Activated CD8-positive, alpha-beta memory T cell treated with anti-CD3 and anti-CD28 coated beads for 4 hours (primary cell): ENCODE results near the gene VPS25.
A peak's percentile ranks its signal among the peaks of the same experiment; 100 is the strongest.
"Not testable (repeated sequence)": the region's sequence is repeated elsewhere in the genome, so short reads cannot be mapped to it uniquely, and the experiment has no call there.

Experiments used
- DNase-seq, 2 donors: peaks; one replicate each; pipeline ENCODE4 v3.0.0-alpha.2; 2020; ENCODE audit warnings: low read depth in 2 of 2

Gene VPS25

DNA sequence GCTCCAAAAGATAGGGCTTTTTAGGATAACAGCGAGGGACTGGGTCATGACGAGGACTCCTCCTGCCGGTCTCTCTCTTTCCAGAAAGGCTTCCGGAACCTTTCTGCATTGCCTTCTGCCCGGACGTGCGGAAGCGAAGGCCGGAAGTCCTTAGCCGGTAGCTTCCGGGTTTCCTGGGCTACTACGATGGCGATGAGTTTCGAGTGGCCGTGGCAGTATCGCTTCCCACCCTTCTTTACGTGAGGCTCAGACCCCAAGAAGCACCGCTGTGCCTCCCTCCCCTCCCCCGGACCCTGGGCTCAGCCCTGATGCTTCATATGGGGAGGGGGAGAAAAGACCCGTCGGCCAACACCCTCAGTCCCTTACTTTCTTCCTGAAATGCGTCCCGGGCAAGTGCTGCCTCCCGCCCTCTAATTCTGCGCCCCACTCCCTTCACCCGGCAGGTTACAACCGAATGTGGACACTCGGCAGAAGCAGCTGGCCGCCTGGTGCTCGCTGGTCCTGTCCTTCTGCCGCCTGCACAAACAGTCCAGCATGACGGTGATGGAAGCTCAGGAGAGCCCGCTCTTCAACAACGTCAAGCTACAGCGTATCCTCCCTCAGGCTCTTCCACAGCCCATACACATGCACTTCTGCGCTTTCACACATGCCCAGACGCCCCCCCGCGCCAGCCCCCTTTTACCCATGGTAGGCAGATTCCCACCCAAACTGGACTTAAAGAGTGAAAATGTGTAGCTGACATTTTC lies at the start of gene VPS25:
TSS of gene VPS25 (plus strand) at position 160 of the 746 bp plus-strand sequence. CDS start at position 187, 27 bp downstream.
- peak; percentile 60 to 61 for DNase-seq

- DNase-seq: no peak
Observed at GRCh38 chr17:42723636-42724035, 49.6 kb upstream of the VPS25 start.

GRCh38 chr17:42725143-42725542 lies 48.1 kb upstream of the VPS25 start:
- no peak for DNase-seq

DNA sequence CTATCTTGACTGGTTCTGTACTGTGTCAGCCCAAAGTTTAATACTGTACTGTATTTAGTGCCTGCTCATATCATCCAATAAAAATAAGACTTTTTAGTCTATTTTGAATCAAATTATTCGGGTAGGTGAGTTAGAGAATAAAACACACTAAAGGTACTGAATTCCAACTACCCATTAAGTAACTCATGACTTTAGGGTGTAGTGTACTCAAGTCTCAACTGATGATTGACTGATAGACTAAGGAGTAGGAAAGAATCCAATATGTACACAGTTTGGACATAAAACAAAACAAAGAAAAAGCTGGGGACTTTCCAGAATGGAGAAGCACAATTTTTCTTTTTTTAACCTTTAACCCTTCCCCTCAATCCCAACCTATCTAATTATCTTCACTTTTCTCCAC lies 32.5 kb upstream of the VPS25 start:
- DNase-seq: no peak

GRCh38 chr17:42742916-42743315 lies 30.3 kb upstream of the VPS25 start:
- not testable (repeated sequence) for DNase-seq

DNA sequence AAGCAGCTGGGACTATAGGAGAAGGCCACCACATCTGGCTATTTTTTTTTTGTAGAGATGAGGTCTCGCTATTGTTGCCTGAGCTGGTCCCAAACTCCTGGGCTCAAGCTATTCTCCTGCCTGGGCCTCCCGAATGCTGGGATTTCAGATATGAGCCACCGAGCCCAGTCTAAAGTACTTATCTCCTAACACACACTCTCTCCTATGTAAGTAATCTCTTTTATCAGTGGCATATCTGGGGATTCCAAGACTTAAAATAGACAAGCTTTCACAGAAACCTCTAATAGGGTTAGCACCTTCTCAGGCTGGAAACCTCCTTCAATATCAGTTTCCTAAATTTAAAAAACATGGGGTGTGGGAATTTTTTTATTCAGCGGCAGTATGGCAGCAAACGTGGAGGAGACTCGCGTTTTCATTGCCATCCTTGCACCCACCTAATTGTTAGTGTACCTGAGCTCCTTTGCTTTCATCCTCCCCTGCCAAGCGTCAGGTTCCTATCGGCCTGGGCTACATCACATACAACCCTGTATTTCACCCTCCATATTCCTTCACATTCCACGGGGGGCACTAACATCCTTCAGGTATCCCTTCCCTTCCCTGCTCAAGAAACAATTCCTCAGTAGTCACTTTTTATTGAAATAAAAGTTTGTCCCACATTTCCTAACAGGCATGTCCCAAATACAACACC lies 29.5 kb upstream of the VPS25 start:
- no peak for DNase-seq

- peak; percentile 42 for DNase-seq
Observed at GRCh38 chr17:42744283-42744805, 28.9 kb upstream of the VPS25 start.

- peak; percentile 81 to 82 for DNase-seq
Observed at GRCh38 chr17:42744806-42745617, 28.2 kb upstream of the VPS25 start, which contains the start of gene EZH1. EZH1 (minus strand) TSS chr17:42745040; CDS start chr17:42728941, 16,099 bp downstream.

DNA sequence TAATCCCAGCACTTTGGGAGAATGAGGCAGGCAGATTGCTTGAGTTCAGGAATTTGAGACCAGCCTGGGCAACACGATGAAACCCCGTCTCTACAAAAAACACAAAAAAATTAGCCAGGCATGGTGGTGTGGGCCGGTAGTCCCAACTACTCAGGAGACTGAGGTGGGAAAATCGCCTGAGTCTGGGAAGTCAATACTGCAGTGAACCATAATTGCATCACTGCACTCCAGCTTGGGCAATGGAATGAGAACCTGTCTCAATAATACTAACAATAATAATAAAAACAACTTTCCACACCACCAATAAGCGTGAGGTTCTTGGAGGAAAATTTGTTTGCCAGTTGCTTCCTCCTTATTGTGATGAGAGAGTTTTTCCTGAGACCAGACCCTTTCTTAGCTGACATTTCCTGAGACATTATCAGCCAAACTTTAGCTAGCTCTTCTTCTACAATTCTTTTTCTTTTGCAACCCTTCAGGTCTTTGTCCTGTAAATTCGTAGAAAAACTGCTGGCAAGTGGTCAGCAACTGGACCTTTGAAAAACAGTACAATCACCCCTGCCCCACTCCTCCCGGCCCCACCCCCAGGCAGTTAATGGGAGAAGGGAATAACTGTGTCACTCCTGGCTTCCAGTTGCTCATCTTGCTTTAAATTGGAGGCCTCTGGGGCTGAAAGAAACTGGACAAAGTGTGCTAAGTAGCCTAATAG lies 24.9 kb upstream of the VPS25 start:
- DNase-seq: no peak

- DNase-seq: no peak
Observed at GRCh38 chr17:42748908-42749798, 24.1 kb upstream of the VPS25 start.

GRCh38 chr17:42750739-42751344 lies 22.4 kb upstream of the VPS25 start:
- no peak for DNase-seq

- DNase-seq: no peak
Observed at GRCh38 chr17:42751628-42752027, 21.6 kb upstream of the VPS25 start.

GRCh38 chr17:42754782-42755181 lies 18.5 kb upstream of the VPS25 start:
- no peak for DNase-seq

GRCh38 chr17:42759982-42760651 lies 13.1 kb upstream of the VPS25 start:
- no peak for DNase-seq

DNA sequence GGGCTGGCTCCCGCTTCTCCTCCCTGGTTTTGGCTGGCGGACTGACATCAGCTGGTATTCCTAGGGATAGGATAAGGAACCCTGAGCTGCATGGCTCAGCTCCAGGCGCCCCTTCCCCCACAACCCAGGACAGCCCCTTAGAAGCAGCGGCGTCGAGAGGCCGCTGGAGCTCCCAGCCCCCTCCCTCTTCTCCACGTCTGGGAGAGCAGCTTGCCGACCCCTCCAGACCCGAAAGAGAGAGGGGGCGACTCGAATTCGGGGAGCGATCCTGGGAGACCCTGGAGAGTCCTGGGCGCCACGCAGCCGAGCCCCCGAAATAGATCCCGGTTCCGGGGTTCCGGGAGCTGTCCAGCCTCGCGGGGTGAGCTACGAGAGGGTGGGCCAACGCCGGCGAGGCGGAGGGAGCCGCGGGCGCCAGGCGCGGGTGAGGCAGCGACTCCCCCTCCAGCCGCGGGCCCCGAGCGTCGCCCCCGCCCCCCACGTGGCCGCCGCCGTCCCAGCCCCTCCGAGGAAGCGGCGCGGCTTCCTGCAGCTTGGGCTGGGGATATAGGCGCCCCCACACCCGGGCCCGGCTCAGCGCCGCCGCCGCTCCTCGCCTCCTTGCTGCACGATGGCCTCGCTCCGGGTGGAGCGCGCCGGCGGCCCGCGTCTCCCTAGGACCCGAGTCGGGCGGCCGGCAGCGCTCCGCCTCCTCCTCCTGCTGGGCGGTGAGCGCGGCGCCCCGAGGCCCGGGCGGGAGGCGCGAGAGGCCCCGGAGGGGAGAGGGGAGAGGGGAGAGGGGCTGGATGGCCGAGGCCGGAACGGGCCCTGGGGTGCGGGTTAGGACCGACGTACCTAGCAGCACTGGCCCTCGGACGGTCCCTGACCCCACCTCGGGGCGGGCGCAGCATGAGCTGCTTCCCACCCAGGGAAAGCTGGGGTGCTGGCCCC lies 12.3 kb upstream of the VPS25 start, which contains the start of gene RAMP2:
TSS of gene RAMP2 (plus strand) at position 576 of the 930 bp plus-strand sequence. CDS start at position 611, 35 bp downstream.
- no peak for DNase-seq

GRCh38 chr17:42761638-42762037 lies 11.6 kb upstream of the VPS25 start:
- DNase-seq: no peak

- no peak for DNase-seq
Observed at GRCh38 chr17:42766124-42766523, 7.1 kb upstream of the VPS25 start.

GRCh38 chr17:42767512-42767911 lies 5.7 kb upstream of the VPS25 start:
- no peak for DNase-seq
